HepG2 (cell line): ENCODE data around the gene FKBP1A. TPM values are rescaled to one million over a fixed set of nuclear protein-coding genes. Genes with fewer than 3 reads are reported as not detected.
A peak's percentile ranks its signal among the peaks of the same experiment; 100 is the strongest.

Source experiments
- HINFP ChIP-seq: sonication (generic); formaldehyde crosslinking; IDR thresholded peaks from 2 replicates; pipeline ENCODE4 v1.4.0; 2020; ENCODE audit warnings: low read depth, mild to moderate bottlenecking, missing genetic modification reagents
- HMGXB3 ChIP-seq: sonication (generic); formaldehyde crosslinking; IDR thresholded peaks from 2 replicates; pipeline ENCODE4 v1.4.0; 2020; ENCODE audit warnings: missing genetic modification reagents, borderline replicate concordance
- MIXL1 ChIP-seq: IDR thresholded peaks from 2 replicates; pipeline ENCODE4 v1.6.1; 2016
- NFE2 ChIP-seq: sonication (generic); formaldehyde crosslinking; IDR thresholded peaks from 2 replicates; pipeline ENCODE4 v1.4.0; 2020; ENCODE audit warnings: missing genetic modification reagents
- ZBTB8A ChIP-seq: sonication (generic); formaldehyde crosslinking; IDR thresholded peaks from 2 replicates; pipeline ENCODE4 v1.4.0; 2020; ENCODE audit warnings: mild to moderate bottlenecking, low read depth, missing genetic modification reagents, borderline replicate concordance
- ZNF512B ChIP-seq: sonication (generic); formaldehyde crosslinking; IDR thresholded peaks from 2 replicates; pipeline ENCODE4 v1.5.1; 2020; ENCODE audit warnings: missing genetic modification reagents, mild to moderate bottlenecking, borderline replicate concordance
- ZNF790 ChIP-seq: sonication (generic); formaldehyde crosslinking; IDR thresholded peaks from 2 replicates; pipeline ENCODE4 v1.8.0; 2022; ENCODE audit warnings: missing genetic modification reagents, mild to moderate bottlenecking, borderline replicate concordance
- polyA plus RNA-seq, 8 experiments: library from polyadenylated mRNA; depleted of rRNA in 3 of 8; stranded (reverse) in 7 of 8; unstranded in 1 of 8; fragments of >200 nt; fragmentation: Illumina TruSeq in 4 of 8; extraction: Trizol in 4 of 8; gene quantifications; 2 replicates each; pipeline versions ENCODE4 v1.2.1 to v1.2.3, GENCODE V29; 2011 to 2016; ENCODE audit warnings: low read depth in 4 of 8, missing spikeins in 1 of 8, mixed read lengths in 1 of 8; ENCODE audit not compliant: insufficient read depth in 1 of 8
- total RNA-seq, 5 experiments: library from RNA; depleted of rRNA; stranded (reverse); fragments of >200 nt; fragmentation: Illumina TruSeq; extraction: Trizol; gene quantifications; 2 replicates each; pipeline ENCODE4 v1.2.3, GENCODE V29; 2016; ENCODE audit warnings: low read depth in 1 of 5
- TF ChIP-seq, protein P1 (sequence below): IDR thresholded peaks from 2 replicates; pipeline ENCODE4 v1.4.0; 2020; ENCODE audit warnings: mild to moderate bottlenecking, missing genetic modification reagents
- TF ChIP-seq, protein P2 (sequence below): IDR thresholded peaks from 2 replicates; pipeline ENCODE4 v1.6.1; 2018; ENCODE audit warnings: missing genetic modification reagents
- TF ChIP-seq, protein P3 (sequence below): sonication (generic); formaldehyde crosslinking; IDR thresholded peaks from 2 replicates; pipeline ENCODE4 v1.5.0; 2020; ENCODE audit warnings: missing genetic modification reagents, mild to moderate bottlenecking, borderline replicate concordance

FKBP1A gene
- total and polyA plus RNA-seq, 2 of the 13 experiments (the other 11 are each of a cell fraction or from before 2014, with no cell fraction given) = 119 to 468 TPM

DNA sequence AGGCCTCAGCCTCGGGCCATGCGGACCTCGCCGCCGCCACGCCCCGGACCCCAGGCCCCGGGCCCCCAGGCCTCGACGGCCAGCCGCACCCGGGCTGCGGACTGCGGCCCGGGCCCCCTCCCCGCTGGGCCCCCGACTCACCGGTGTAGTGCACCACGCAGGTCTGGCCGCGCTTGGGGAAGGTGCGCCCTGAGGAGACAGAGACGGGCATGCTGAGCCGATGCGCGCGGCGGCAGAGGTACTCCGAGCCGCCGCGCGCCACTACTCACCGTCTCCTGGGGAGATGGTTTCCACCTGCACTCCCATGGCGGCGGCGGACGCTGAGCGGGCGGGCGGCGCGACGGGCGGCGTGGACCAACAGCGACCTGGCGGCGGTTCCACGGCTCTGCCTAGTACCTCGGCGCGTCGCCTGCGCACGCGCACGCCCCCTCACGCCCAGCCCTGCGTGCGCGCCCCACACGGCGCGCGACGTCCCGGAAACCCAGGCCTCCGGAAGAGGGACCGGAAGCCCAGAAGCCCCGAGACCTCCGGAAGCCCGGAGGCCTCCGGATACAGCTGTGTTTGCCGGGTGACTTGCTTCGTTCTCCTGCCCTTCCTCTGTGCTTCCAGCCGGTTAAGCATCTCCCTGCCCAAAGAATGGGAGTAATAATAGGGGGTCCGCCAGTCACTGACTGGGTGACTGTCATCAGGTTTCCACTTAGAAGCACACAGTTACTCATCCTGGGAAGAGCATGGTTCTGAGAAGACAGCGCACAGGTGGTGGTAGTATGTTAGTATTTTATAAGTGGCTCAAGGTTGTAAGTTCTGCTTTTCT is at the start of gene FKBP1A (continued):
- TF ChIP-seq, protein P1, sequence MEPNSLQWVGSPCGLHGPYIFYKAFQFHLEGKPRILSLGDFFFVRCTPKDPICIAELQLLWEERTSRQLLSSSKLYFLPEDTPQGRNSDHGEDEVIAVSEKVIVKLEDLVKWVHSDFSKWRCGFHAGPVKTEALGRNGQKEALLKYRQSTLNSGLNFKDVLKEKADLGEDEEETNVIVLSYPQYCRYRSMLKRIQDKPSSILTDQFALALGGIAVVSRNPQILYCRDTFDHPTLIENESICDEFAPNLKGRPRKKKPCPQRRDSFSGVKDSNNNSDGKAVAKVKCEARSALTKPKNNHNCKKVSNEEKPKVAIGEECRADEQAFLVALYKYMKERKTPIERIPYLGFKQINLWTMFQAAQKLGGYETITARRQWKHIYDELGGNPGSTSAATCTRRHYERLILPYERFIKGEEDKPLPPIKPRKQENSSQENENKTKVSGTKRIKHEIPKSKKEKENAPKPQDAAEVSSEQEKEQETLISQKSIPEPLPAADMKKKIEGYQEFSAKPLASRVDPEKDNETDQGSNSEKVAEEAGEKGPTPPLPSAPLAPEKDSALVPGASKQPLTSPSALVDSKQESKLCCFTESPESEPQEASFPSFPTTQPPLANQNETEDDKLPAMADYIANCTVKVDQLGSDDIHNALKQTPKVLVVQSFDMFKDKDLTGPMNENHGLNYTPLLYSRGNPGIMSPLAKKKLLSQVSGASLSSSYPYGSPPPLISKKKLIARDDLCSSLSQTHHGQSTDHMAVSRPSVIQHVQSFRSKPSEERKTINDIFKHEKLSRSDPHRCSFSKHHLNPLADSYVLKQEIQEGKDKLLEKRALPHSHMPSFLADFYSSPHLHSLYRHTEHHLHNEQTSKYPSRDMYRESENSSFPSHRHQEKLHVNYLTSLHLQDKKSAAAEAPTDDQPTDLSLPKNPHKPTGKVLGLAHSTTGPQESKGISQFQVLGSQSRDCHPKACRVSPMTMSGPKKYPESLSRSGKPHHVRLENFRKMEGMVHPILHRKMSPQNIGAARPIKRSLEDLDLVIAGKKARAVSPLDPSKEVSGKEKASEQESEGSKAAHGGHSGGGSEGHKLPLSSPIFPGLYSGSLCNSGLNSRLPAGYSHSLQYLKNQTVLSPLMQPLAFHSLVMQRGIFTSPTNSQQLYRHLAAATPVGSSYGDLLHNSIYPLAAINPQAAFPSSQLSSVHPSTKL (CRISPR knock-in tag) = peak; percentile 90
- TF ChIP-seq ZNF790 (CRISPR knock-in tag) = peak; percentile 68; the same call in 1 of the 2 replicates
- TF ChIP-seq ZNF512B (CRISPR knock-in tag) = no peak
- peak; percentile 92 for TF ChIP-seq HINFP (CRISPR knock-in tag)
- peak; percentile 83; the same call in 1 of the 2 replicates for TF ChIP-seq MIXL1 (CRISPR knock-in tag)
- TF ChIP-seq NFE2 (CRISPR knock-in tag) = 0 out of 2 replicates have a peak, but pooled peaks have one; percentile 48
- TF ChIP-seq, protein P2, sequence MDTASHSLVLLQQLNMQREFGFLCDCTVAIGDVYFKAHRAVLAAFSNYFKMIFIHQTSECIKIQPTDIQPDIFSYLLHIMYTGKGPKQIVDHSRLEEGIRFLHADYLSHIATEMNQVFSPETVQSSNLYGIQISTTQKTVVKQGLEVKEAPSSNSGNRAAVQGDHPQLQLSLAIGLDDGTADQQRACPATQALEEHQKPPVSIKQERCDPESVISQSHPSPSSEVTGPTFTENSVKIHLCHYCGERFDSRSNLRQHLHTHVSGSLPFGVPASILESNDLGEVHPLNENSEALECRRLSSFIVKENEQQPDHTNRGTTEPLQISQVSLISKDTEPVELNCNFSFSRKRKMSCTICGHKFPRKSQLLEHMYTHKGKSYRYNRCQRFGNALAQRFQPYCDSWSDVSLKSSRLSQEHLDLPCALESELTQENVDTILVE (CRISPR knock-in tag) = peak; percentile 79; the same call in 1 of the 2 replicates
- TF ChIP-seq, protein P3, sequence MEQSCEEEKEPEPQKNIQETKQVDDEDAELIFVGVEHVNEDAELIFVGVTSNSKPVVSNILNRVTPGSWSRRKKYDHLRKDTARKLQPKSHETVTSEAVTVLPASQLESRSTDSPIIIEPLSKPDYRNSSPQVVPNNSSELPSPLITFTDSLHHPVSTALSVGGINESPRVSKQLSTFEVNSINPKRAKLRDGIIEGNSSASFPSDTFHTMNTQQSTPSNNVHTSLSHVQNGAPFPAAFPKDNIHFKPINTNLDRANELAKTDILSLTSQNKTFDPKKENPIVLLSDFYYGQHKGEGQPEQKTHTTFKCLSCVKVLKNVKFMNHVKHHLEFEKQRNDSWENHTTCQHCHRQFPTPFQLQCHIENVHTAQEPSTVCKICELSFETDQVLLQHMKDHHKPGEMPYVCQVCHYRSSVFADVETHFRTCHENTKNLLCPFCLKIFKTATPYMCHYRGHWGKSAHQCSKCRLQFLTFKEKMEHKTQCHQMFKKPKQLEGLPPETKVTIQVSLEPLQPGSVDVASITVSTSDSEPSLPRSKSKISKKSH (CRISPR knock-in tag) = peak; percentile 60; the same call in 1 of the 2 replicates
- peak; percentile 68; the same call in 1 of the 2 replicates for TF ChIP-seq HMGXB3 (CRISPR knock-in tag)
- no peak; the same call in 1 of the 2 replicates for TF ChIP-seq ZBTB8A (CRISPR knock-in tag)
